NOMO-1 treated with DMSO at 0.1 percent for 48 hours (cell line): ENCODE results near the gene KRTAP22-2.

ENCODE experiments used
- DNase-seq: peaks from one replicate; lab custom pipeline; 2025; ENCODE audit not compliant: unreplicated experiment; lab: John Stamatoyannopoulos, UW

The KRTAP22-2 gene

GRCh38 chr21:30590297-30590696, at the start of gene KRTAP22-2:
TSS of gene KRTAP22-2 (minus strand) at chr21:30590397.
- no peak for DNase-seq

GRCh38 chr21:30638686-30639085, 48.5 kb upstream of the KRTAP22-2 start:
- no peak for DNase-seq

- DNase-seq = no peak
Observed at GRCh38 chr21:30634906-30635305, 44.7 kb upstream of the KRTAP22-2 start, which contains the start of gene KRTAP20-2. TSS of gene KRTAP20-2 (plus strand) at chr21:30635206. CDS start at chr21:30635264, 58 bp downstream.

DNA sequence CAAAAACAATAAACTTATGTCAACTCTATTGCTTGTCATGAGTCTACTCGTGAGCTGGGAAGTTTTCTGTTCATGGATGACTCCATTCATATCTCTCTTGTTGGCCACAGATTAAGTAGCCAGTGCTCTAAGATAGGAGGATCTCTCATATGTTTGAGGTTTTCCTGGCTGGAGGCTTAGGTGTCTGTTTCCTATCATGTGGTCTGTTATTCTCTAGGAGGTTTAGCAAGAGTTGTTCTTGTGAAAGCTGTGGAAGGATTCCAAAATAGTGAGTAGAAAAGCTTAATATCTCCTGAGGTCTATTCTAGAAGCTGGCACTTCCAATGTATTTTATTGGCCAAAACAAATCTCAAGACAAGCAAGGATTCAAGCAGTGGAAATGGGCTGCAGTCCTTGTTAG, 39.0 kb upstream of the KRTAP22-2 start:
- DNase-seq = no peak

DNA sequence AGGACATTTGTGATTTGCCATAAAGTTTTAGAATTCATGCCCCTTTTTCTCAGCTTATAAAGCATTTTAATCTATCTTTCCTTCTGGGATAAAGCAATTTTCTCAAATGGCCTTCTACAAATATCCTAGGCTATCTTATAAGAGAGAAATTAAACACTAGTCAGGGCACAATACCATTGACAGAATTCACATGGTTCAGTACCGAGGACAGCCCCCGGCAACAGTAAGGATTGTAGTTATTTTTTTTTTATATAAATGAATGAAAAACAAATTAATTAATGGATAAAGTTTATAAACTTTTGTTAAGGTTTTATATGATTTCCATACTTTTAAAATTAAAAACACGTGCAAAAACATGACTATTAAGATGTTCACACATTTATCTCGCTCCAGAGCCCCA, 37.9 kb upstream of the KRTAP22-2 start:
- no peak for DNase-seq

GRCh38 chr21:30625449-30626165, 35.4 kb upstream of the KRTAP22-2 start:
- DNase-seq = no peak

GRCh38 chr21:30623362-30623761, 33.2 kb upstream of the KRTAP22-2 start:
- DNase-seq = no peak

DNA sequence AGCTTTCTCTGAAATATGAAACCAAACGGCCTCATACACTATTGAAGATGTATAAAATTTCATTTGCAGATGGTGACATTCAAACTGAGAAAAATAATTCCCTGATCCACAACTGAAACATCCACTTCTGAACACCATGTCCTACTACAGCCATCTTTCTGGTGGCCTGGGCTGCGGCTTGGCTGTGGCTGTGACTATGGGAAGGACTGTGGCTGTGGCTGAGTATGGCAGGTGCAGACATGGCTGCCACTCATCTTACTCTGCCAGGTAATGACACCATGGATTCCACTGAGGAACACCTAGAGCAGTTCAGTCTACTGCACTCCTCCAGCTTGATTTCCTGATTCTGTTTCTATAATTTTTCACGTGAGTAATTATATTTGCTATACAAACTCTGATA, 30.3 kb upstream of the KRTAP22-2 start, which contains the start of gene KRTAP20-4:
Gene KRTAP20-4 (plus strand): TSS at position 106 of the 400 bp plus-strand sequence.
- DNase-seq = no peak

GRCh38 chr21:30620080-30620479, 29.9 kb upstream of the KRTAP22-2 start:
- no peak for DNase-seq

DNA sequence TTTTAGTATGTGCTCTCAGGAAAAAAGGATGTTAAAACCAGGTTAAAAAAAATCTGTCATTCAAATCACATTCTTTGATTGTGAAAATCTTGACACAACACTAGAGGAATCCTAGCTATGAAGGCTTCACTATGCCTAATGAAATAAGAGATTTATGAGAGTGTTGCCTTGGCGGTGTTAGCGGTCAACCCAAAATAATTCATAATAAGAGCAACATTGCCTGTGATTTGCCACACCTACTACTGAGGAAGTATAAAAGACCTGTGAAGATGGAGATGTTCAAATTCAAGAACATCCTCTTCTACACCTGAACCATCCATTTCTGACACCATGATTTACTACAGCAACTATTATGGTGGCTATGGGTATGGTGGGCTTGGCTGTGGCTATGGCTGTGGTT, 25.9 kb upstream of the KRTAP22-2 start, which contains the start of gene KRTAP20-1:
Gene KRTAP20-1 (plus strand): TSS at position 301 of the 400 bp plus-strand sequence. CDS start 30 bp downstream, at position 331.
- DNase-seq = no peak

DNA sequence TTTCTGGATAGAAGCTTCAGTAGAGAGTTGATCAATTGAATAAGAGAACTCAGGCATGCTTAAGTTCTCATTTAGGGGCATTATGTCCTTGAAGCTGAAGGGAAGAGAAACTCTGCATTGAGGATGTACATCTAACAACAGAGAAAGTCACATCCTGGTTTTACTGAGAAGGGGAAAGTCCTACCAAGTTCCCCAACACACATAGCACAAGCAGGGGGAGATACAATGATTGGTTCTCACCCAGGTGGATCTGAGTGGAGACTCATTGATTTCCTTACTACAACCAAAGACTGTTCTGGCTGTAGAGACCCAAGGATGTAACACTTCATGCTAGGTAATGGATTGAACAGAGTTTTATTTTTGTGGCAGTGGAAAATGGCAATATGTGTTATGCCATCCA, 25.0 kb upstream of the KRTAP22-2 start:
- DNase-seq = no peak

- no peak for DNase-seq
Observed at GRCh38 chr21:30613836-30614235, 23.6 kb upstream of the KRTAP22-2 start, which contains the start of gene KRTAP6-1. TSS of gene KRTAP6-1 (minus strand) at chr21:30613930. CDS start at chr21:30613904, 26 bp downstream.

DNA sequence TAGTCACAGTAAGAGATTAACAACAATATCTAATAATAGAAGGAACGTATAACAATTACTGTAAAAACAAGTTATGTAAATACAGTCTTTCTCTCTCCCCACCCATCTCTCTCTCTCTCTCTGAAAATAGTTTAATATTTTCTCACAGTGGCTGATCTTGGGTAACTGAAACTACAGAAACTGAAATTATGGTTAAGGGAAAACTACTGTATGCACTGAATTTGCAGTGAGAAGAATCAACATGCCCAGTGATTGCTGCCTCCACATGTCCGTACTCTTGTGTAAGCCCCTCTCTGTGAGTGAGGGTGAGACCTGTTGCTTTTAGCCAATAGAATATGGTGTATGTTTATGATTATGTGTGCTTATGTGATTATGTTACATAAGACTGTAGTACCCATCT, 21.9 kb upstream of the KRTAP22-2 start:
- no peak for DNase-seq

- no peak for DNase-seq
Observed at GRCh38 chr21:30605968-30606367, 15.8 kb upstream of the KRTAP22-2 start.

DNA sequence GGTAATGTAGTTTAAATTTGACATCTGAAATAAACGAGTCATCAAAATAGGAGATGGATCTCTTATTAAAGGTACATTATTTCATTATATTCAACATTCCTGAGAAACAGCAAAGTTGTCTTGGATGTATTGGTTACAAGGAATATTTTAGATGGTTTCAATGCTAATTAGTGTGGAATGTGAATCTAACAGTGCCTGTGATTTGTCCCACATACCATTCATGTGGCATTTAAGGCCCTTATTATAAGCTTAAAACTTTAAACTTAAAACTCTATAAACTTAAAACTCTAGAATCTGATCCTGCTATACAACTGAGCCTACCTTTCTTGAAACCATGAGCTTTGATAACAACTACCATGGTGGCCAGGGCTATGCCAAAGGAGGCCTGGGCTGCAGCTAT, 10.6 kb upstream of the KRTAP22-2 start, which contains the start of gene KRTAP22-1:
Gene KRTAP22-1 (plus strand): TSS at position 301 of the 400 bp plus-strand sequence.
- no peak for DNase-seq

GRCh38 chr21:30598802-30599201, 8.6 kb upstream of the KRTAP22-2 start, which contains the start of gene KRTAP6-2:
TSS of gene KRTAP6-2 (minus strand) at chr21:30598902. CDS start at chr21:30598874, 28 bp downstream.
- no peak for DNase-seq

- DNase-seq = no peak
Observed at GRCh38 chr21:30592140-30592539, 1.9 kb upstream of the KRTAP22-2 start, which contains the start of gene KRTAP6-3. TSS of gene KRTAP6-3 (plus strand) at chr21:30592440. CDS start at chr21:30592446, 6 bp downstream.

DNA sequence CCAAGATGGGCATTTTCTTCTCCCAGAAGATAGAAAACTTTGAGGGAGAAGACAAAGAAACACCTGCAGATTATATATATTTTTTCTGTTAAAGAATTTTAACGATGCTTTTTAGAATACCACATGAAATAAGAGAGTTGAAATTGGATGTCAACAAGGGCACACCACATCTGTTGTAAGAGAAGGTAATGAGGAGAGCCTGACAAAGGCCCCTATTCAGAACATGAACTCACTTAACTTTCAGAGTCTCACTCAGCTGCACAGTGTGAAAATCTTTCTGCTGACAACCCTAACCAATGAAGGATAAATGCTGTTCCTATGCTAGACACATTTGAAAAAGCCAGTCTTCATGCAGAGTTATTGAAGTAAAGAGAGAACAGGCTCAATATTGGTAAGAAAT, 7.3 kb downstream of the KRTAP22-2 start:
- DNase-seq = no peak

- no peak for DNase-seq
Observed at GRCh38 chr21:30580132-30580531, 10.1 kb downstream of the KRTAP22-2 start.

GRCh38 chr21:30579346-30579745, 10.9 kb downstream of the KRTAP22-2 start:
- DNase-seq = no peak

DNA sequence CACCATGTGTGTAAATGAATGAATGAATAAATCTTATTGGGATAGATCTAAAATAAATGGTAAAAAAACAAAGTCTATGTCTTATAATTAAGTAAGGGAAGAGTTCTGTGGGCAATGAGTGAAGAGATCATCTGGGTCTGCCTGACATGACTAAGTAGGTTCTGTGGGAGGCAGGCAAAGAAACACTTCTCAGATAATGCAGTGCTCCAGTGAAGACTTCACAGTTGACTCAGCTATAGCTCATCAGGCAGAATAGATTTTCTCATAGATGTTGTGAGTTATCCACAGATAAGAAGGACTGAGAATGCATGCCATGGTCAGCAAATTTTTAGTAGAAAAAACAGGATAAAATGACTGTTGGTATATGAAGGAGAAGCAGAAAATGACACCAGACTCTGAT, 12.4 kb downstream of the KRTAP22-2 start:
- DNase-seq = no peak

- DNase-seq = no peak
Observed at GRCh38 chr21:30567617-30568016, 22.6 kb downstream of the KRTAP22-2 start.
